DMS79 treated with DMSO at 0.1 percent for 48 hours (cell line): ENCODE results near the gene PDLIM3.
"Not testable (repeated sequence)": the region's sequence is repeated elsewhere in the genome, so short reads cannot be mapped to it uniquely, and the experiment has no call there.

Experiments
- DNase-seq: peaks from one replicate; lab custom pipeline; 2025; lab: John Stamatoyannopoulos, UW

PDLIM3 gene

GRCh38 chr4:185554365-185555126, 19.2 kb upstream of the PDLIM3 start:
- DNase-seq, result no peak

- DNase-seq, result no peak
Measured at GRCh38 chr4:185552254-185552653, 16.9 kb upstream of the PDLIM3 start.

GRCh38 chr4:185550933-185551332, 15.6 kb upstream of the PDLIM3 start:
- no peak for DNase-seq

- DNase-seq, result no peak
Measured at GRCh38 chr4:185549095-185549639, 13.9 kb upstream of the PDLIM3 start.

GRCh38 chr4:185548587-185548986, 13.3 kb upstream of the PDLIM3 start:
- DNase-seq, result no peak

GRCh38 chr4:185546335-185546734, 11.0 kb upstream of the PDLIM3 start:
- no peak for DNase-seq

GRCh38 chr4:185542626-185543315, 7.5 kb upstream of the PDLIM3 start:
- DNase-seq, result peak; percentile 0

GRCh38 chr4:185541251-185541727, 6.0 kb upstream of the PDLIM3 start:
- peak; percentile 50 for DNase-seq

GRCh38 chr4:185540487-185541120, 5.3 kb upstream of the PDLIM3 start:
- no peak for DNase-seq

GRCh38 chr4:185540040-185540439, 4.7 kb upstream of the PDLIM3 start:
- DNase-seq, result no peak

GRCh38 chr4:185538806-185539205, 3.5 kb upstream of the PDLIM3 start:
- DNase-seq, result no peak

- DNase-seq, result peak; percentile 2
Measured at GRCh38 chr4:185536411-185536709, 1.1 kb upstream of the PDLIM3 start.

GRCh38 chr4:185535612-185536410, 504 bp upstream of the PDLIM3 start:
- peak; percentile 19 for DNase-seq

GRCh38 chr4:185534511-185534865, 819 bp downstream of the PDLIM3 start:
- DNase-seq, result peak; percentile 1

- no peak for DNase-seq
Measured at GRCh38 chr4:185532795-185533324, 2.4 kb downstream of the PDLIM3 start.

GRCh38 chr4:185532293-185532692, 3.0 kb downstream of the PDLIM3 start:
- no peak for DNase-seq

GRCh38 chr4:185531654-185532053, 3.7 kb downstream of the PDLIM3 start:
- DNase-seq, result not testable (repeated sequence)

GRCh38 chr4:185529413-185529812, 5.9 kb downstream of the PDLIM3 start:
- DNase-seq, result no peak

GRCh38 chr4:185524888-185525863, 10.1 kb downstream of the PDLIM3 start:
- DNase-seq, result no peak

GRCh38 chr4:185523862-185524261, 11.4 kb downstream of the PDLIM3 start:
- DNase-seq, result no peak

- DNase-seq, result no peak
Measured at GRCh38 chr4:185522451-185522850, 12.9 kb downstream of the PDLIM3 start.
